SK-N-SH (cell line): ENCODE measurements around the gene TCHP.

Experiments
- FOSL2 ChIP-seq: IDR thresholded peaks from 2 replicates; pipeline ENCODE4 v1.4.0; 2012; ENCODE audit warnings: low read depth, mild to moderate bottlenecking, moderate library complexity, borderline replicate concordance
- GABPA ChIP-seq: IDR thresholded peaks from 2 replicates; pipeline ENCODE4 v1.4.0; 2012; ENCODE audit warnings: low read depth, mild to moderate bottlenecking
- POLR2AphosphoS5 ChIP-seq: IDR thresholded peaks from 2 replicates; pipeline ENCODE4 v1.6.1; 2012; ENCODE audit warnings: low read depth, low read length
- RFX5 ChIP-seq: IDR thresholded peaks from 2 replicates; pipeline ENCODE4 v1.6.1; 2012; ENCODE audit warnings: mild to moderate bottlenecking, improper control_type of control experiment, low read length
- SIN3A ChIP-seq: IDR thresholded peaks from 2 replicates; pipeline ENCODE4 v1.6.1; 2012; ENCODE audit warnings: low read depth, mild to moderate bottlenecking, low read length, moderate library complexity, borderline replicate concordance
- YY1 ChIP-seq: IDR thresholded peaks from 2 replicates; pipeline ENCODE4 v1.4.0; 2012; ENCODE audit warnings: low read depth, mild to moderate bottlenecking
- TF ChIP-seq, protein P1 (sequence below): IDR thresholded peaks from 2 replicates; pipeline ENCODE4 v1.4.0; 2012; ENCODE audit warnings: low read depth
- TF ChIP-seq, protein P2 (sequence below): fragments of 200-600 bp; sonication (generic); IDR thresholded peaks from 2 replicates; pipeline ENCODE4 v1.6.1; 2017; ENCODE audit warnings: antibody characterized with exemption, mild to moderate bottlenecking, moderate library complexity
- TF ChIP-seq, protein P3 (sequence below): fragments of 150-350 bp; IDR thresholded peaks from 2 replicates; pipeline ENCODE4 v1.6.1; 2017; ENCODE audit warnings: antibody characterized with exemption, low read length, low read depth, borderline replicate concordance
- TF ChIP-seq, protein P4 (sequence below): IDR thresholded peaks from 2 replicates; pipeline ENCODE4 v1.4.0; 2012; ENCODE audit warnings: low read depth, borderline replicate concordance

DNA sequence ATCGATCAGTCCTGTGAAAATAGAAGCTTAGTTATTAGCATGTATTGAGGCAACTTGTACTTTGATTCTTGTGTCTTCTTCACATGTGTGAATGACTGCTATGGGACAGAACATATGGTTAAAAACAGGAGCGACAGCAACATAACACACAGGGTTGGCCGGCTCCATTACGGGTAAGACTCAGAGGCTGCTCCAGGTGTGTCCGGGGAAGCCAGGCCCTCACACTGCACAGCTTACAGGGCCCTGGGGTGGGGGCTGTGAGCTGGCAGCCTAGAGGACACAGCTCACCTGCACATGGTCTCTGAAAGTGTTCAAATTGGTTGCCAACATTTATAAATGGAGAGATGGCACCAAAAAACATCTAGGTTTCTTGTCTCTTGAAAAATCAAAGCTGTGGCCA is 31.1 kb downstream of the TCHP start:
- TF ChIP-seq FOSL2 (no peak), RFX5 (no peak), POLR2AphosphoS5 (no peak), YY1 (no peak), SIN3A (no peak), GABPA (no peak)
- TF ChIP-seq, protein P1, sequence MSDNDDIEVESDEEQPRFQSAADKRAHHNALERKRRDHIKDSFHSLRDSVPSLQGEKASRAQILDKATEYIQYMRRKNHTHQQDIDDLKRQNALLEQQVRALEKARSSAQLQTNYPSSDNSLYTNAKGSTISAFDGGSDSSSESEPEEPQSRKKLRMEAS = no peak
- TF ChIP-seq, protein P2, sequence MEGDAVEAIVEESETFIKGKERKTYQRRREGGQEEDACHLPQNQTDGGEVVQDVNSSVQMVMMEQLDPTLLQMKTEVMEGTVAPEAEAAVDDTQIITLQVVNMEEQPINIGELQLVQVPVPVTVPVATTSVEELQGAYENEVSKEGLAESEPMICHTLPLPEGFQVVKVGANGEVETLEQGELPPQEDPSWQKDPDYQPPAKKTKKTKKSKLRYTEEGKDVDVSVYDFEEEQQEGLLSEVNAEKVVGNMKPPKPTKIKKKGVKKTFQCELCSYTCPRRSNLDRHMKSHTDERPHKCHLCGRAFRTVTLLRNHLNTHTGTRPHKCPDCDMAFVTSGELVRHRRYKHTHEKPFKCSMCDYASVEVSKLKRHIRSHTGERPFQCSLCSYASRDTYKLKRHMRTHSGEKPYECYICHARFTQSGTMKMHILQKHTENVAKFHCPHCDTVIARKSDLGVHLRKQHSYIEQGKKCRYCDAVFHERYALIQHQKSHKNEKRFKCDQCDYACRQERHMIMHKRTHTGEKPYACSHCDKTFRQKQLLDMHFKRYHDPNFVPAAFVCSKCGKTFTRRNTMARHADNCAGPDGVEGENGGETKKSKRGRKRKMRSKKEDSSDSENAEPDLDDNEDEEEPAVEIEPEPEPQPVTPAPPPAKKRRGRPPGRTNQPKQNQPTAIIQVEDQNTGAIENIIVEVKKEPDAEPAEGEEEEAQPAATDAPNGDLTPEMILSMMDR = no peak
- TF ChIP-seq, protein P3, sequence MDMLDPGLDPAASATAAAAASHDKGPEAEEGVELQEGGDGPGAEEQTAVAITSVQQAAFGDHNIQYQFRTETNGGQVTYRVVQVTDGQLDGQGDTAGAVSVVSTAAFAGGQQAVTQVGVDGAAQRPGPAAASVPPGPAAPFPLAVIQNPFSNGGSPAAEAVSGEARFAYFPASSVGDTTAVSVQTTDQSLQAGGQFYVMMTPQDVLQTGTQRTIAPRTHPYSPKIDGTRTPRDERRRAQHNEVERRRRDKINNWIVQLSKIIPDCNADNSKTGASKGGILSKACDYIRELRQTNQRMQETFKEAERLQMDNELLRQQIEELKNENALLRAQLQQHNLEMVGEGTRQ = no peak
- TF ChIP-seq, protein P4, sequence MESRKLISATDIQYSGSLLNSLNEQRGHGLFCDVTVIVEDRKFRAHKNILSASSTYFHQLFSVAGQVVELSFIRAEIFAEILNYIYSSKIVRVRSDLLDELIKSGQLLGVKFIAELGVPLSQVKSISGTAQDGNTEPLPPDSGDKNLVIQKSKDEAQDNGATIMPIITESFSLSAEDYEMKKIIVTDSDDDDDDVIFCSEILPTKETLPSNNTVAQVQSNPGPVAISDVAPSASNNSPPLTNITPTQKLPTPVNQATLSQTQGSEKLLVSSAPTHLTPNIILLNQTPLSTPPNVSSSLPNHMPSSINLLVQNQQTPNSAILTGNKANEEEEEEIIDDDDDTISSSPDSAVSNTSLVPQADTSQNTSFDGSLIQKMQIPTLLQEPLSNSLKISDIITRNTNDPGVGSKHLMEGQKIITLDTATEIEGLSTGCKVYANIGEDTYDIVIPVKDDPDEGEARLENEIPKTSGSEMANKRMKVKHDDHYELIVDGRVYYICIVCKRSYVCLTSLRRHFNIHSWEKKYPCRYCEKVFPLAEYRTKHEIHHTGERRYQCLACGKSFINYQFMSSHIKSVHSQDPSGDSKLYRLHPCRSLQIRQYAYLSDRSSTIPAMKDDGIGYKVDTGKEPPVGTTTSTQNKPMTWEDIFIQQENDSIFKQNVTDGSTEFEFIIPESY = no peak
